ENCODE data around the gene TOMM6.
"Not testable (repeated sequence)": the region's sequence is repeated elsewhere in the genome, so short reads cannot be mapped to it uniquely, and the experiment has no call there.

TOMM6 gene

DNA sequence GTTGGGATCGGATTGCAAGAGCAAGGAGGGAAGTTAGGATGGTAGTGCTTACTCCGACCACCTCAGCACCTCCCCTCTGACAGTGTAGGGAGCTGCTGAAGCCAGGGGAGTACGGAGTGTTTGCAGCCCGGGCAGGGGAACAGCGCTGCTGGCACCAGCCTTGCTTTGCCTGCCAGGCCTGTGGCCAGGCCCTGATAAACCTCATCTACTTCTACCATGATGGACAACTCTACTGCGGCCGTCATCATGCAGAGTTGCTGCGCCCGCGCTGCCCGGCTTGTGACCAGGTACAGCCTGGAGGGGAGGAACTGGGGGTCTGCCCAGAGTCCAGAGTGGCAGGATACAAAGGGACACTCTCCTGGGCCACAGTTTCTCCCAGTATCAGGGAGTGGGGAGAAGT lies 2.2 kb upstream of the TOMM6 start:
- DNase-seq (ENCODE audit: low read depth in 2 of 2): no peak

DNA sequence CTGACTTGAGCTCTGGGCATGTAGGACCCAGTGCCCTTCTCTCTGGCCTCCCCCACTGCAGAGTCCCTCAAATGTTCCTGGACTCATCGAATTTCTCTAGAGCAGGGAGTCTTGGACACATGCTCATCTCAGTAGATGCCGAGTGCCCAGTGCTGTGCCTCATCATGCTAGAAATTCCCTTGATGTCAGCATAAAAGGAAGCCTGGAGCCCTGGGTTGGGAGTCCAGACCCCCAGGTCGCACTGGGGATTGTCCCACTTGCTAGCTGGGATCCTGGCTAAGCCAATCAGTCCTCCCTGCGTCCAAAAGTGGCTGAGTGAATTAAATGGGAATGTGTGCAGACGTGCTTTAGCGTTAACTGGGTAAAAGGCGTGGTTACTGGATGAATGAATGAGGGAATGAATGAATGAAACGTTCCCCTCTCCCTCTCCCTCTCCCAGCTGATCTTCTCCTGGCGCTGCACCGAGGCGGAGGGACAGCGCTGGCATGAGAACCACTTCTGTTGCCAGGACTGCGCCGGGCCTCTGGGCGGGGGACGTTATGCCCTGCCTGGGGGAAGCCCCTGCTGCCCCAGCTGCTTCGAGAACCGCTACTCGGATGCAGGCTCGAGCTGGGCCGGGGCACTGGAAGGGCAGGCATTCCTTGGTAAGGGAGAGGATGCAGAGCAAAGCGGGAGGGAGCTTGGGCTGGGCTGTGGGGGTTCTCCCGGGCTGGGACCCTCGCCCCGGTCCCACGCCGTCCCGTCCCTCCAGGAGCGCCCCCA lies 1.6 kb upstream of the TOMM6 start:
- no peak for DNase-seq (ENCODE audit: low read depth in 2 of 2)

DNA sequence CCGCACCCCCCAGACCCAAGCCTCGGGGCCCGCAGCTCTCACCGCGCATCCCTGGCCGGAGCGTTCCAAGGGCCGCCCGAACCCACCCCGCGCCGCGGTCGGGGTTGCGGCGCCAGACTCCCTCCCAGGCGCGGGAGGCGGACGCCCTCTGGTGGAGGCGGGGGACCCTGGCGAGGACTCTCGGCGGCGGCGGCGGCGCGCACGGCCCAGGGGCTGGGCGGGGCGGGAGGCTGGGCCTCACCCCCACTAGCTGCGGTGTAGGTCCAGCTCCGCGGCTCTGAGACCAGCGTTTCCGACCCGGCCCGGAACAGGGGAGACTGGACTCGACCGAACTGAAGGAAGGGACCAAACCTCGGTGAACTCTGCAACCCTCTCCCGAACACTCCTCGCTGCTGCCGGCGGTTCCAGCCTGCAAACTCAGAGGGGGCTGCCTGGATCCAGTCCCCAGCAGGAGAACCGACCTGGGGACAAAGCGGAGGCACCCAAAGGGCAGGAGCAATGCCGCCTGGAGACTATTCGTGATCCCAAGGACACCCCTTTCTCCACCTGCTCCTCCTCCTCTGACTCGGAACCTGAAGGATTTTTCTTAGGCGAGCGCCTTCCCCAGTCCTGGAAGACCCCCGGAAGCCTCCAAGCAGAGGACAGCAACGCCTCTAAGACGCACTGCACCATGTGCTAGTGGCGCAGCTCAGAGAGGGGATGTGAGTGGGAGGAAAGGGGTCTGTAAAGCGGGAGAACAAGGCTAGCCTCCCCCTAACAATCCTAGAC lies 859 bp upstream of the TOMM6 start:
- peak; percentile 86 to 89 for DNase-seq (ENCODE audit: low read depth in 2 of 2)

DNA sequence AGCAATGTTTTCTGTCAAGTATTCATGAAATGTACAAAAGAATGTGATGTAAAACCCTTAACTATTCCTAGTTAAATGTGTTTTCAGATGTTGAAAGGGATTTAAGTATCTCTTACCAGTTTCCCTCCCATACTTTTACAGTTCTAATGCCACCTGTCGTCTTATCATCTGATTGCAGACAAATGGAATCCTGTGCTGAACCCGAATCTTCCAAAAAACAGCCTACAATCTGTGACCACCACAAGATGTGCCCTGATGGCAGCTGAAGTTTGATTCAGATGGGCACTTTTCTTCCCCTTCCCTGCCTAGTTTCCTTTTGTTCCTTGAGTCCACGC lies 1.9 kb downstream of the TOMM6 start:
- no peak for DNase-seq (ENCODE audit: low read depth in 2 of 2)

DNA sequence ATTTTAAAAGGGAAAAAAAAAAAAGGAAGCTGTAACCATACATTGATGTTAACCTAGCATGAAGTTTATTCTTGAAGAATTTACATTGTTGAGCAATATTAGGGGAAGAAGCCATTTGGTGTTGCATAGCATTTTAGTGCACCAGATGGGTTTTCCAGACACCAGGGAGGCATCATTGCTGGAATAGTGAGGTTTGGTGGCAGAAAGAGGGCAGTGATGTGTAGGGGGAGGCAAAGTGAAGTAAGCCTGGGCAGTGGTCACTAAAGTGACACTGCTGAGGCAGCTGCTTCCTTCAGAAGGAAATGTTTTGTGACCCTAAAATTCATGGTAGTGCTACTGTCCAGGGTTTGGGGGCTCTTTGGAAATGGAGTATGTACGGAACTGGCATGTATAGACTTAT lies 2.6 kb downstream of the TOMM6 start:
- DNase-seq (ENCODE audit: low read depth in 2 of 2): no peak

DNA sequence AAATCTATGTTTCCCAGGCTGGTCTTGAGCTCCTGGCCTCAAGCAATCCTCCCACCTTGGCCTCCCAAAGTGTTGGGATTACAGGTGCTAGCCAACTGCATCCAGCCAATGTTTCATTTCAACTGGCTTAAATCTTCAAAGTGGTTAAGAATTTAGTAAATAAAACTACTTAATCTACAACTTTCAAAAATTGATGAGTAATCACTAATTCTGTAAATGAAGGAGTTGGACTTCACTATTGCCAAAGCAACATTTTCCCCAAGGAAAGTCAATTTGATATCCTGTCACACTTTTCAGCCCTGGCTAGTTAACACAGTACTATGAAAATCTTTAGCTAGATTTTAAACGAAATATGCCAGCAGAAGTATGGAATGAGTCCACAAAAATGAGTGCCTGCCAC lies 3.8 kb downstream of the TOMM6 start:
- no peak for DNase-seq (ENCODE audit: low read depth in 2 of 2)

DNA sequence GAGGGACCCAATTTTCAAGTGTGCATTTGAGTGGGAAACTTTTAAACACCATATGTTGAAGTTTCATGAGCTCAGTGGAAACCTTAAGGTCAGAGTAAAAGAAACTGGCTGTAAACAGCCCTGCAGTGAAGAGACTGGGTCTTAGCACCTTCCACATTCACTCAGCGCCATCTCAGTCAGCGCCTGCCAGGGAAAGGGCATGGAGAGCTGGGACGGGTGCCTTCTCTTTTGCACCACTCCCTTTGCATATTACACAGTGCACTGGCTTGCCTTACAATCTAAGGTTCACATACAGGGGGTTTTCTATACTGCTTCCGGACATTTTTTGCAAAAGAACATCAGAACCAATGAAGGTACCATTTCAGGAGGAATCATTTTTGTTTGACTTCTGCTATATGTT lies 4.5 kb downstream of the TOMM6 start:
- DNase-seq (ENCODE audit: low read depth in 2 of 2): no peak

DNA sequence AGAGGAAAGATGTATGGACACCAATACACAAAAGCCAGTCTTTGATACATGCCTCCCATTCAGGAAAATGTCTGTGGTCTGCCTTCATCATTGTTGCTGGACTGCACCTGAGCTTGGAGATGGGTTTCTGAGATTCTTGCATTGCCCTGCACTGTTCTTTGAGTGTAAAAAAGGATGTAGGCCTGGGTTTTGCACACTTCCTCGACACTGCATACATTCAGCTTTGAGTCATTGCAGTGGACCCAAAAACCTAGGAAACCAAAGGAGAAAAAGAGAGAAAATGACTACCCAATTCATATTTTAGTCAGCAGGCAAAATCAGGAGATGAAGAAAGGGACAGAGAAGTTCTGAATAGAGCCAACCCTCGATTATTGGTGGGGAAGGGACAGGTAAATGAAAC lies 9.0 kb downstream of the TOMM6 start:
- DNase-seq (ENCODE audit: low read depth in 2 of 2): no peak

DNA sequence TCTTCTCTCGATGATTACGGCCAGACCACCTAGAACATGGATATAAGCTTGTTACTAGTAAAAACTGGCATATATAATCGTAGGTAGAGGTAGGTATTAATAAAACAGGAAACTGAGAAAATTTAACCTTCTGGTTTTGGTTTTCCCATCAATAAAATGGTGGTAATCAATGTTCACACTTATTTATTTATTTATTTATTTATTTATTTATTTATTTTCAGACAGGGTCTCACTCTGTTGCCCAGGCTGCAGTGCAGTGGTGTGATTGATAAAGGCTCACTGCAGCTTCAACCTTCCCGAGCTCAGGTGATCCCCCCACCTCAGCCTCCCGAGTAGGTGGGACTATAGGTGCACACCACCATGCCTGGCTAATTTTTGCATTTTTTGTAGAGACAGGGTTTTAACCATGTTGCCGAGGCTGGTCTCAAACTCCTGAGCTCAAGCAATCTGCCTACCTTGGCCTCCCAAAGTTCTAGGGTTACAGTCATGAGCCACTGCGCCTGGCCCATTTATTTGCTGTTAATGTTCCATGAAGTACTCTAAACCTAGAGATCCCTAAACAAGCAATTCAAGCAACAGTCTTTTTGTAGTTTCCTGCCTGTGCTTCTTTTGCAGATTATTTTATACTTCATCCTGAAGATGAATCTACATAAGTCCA lies 11.5 kb downstream of the TOMM6 start:
- DNase-seq (ENCODE audit: low read depth in 2 of 2): no peak

DNA sequence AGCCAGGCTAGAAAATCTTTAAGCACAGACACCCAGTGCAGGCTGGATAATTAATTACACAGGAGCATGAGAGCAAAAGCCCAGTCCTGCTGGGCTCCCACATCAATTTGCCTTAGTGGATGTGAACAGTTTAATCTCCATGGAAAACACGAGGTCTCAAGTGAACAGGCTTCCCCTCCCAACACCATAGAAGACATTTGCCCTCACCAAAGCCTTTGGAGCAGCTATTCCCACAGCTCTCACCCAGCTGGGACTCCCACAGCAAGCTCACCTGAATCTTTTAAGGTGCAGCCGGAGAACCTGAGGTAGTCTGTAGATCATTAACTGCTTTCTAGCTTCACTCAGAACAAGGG lies 12.0 kb downstream of the TOMM6 start:
- no peak for DNase-seq (ENCODE audit: low read depth in 2 of 2)

DNA sequence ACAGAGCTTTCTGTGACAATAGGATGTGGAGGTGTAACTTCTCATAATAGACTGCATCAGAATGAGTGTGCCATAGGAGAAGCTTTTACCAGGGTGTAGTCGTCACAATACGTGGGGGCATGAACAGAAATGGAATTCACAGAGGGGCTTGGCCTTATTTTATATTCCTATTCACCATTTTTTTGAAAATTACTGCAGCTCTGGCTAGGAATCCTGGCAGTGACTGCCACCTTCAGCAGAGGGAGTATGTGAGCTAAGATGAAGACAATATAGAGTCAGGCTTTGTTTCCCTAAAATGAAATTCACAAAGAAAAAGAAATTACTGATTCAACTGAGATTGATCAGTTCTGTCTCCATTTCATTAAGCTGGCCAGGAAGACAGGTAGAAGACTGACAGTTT lies 13.9 kb downstream of the TOMM6 start:
- no peak for DNase-seq (ENCODE audit: low read depth in 2 of 2)

DNA sequence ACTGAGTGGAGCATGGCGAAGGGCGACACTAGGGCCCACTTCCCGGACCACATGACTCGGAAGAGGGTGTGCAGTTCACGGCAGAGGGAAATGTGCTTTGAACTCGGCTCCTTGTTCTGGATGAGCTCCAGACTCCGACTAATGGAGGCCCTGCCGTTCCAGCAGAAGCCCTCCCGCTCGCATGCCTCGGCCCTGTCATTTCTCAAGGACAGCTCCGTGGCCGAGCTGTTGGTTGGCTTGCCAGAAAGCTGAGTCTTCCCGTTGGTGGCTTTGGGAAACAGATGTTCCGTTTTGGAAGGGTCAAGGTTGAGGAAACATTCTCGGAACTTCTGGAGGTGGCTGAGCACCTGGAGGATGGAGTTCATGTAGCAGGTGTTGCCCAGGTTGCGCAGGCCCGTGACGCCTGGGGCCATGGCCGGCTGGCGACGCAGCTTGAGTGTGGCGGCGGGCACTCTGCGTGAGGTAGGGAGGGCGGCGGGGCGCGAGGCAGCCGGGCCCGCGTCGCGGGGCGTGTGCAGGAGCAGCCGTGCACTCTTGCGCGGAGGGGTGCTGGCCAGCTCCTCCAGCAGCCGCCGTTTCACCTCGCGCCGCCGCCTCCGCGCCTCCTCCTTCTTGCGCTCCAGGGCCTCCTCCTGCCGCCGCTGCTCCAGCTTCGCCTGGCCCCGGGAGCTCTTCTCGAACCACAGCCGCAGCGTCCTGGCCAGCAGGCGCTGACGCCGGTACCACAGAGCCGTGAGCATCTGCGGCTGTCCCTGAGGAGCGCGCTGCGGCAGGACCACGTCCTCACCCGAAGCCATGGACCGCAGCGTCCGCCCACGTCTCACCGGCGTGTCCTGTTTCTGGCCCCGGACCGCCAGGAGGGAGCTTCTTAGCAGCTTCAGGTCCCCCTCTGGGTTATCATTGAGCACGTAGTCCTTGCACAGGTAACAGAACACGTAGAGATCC lies 18.6 kb downstream of the TOMM6 start:
- no peak for DNase-seq (ENCODE audit: low read depth in 2 of 2)

DNA sequence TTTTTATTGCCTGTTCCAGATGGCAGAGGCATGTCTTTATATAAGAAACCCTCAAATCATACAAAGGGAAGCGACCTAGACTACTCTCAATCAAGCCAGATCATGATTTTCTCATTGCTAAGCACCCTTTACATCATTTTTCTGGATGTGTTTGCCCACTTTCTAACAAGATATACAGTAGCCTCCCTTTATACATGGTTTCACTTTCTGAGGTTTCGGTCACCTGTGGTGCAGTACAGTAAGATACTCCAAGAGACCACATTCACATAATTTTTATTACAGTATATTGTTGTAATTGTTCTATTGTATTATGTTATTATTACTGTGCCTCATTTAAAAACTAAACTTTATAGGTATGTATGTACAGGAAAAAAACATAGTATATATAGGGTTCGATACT lies 23.6 kb downstream of the TOMM6 start:
- DNase-seq (ENCODE audit: low read depth in 2 of 2): no peak

DNA sequence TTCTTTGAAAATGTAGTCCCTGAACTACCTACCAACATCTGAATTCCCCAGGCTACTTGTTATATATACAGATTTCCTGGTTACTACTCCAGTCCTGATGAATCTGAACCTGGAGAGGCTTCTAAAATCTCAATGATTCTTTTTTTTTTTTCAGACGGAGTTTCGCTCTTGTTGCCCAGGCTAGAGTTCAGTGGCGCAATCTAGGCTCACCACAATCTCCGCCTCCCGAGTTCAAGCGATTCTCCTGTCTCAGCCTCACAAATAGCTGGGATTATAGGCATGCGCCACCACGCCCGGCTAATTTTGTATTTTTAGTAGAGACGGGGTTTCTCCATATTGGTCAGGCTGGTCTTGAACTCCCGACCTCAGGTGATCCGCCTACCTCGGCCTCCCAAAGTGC lies 24.5 kb downstream of the TOMM6 start:
- DNase-seq (ENCODE audit: low read depth in 2 of 2): not testable (repeated sequence)

DNA sequence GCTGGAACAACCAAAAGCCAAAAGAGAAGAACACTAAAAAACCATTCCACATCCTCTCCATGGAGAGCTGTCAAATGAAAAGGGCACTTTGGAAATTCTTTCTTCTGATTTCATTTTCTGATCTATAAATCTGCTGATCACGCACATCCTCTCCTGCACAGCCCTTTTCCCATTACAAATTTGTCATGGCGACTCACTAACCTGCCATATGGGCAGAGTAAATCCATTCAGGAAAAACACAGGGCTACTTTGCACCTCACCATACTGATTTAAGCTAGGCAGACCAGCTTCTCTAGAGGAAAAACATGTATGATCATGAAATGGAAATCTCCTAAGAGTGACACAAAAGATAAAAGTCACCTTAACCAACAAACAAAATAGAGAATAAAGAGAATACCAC lies 26.0 kb downstream of the TOMM6 start:
- no peak for DNase-seq (ENCODE audit: low read depth in 2 of 2)

DNA sequence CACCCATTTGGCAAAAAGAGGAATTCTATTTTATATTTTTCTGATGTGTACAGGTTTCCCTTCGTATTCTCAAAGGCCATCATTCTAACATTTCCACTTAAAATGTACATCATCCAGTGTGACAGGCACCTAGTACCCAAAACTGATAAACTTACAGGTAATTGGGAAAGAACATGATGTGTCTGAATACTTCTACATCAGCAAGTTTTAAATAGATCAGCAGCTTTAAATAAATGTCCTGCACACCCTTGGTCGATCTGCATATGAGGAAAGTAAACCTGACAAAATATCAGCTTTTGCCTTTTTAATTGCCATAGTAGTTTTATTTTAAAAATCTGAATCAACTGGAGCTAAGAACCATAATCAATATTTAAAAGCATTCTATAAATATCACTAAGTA lies 26.5 kb downstream of the TOMM6 start:
- DNase-seq (ENCODE audit: low read depth in 2 of 2): no peak

DNA sequence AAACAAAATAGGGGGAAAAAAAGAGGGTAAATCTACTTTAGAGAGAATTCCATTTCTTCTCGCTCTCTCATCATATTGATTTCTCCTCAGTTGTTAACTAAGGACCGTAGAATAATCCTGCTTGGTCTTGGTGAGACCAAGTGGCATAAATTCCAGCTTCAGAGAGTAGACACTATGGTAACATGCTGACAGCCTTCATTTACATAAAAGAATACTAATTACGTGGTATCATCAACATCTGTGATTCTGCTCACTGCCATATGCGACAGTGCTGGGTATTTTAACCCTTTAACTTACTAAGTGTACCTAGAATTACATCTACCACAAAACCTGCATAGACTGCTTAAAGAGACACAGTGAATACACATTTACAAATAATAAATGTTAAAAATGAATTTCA lies 27.1 kb downstream of the TOMM6 start:
- no peak for DNase-seq (ENCODE audit: low read depth in 2 of 2)

DNA sequence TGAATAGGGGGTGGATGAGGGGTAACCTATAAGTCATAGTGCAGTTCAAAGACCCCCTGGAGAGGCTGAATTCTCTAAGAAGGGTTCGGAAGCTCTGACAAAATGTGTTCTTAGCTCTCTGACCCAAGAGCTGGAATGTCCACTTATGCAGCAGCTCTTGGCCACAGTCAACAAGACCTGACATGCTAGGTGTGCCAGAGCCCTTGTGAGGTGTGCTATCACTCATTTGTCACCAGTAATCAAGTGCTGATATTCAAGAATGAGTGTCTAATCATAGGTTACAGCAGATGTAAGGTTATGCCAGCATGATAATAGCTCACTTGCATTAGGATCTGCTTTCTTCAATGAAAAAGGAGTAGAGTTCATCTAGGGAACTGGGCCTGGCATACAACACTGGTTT lies 28.1 kb downstream of the TOMM6 start:
- DNase-seq (ENCODE audit: low read depth in 2 of 2): no peak

DNA sequence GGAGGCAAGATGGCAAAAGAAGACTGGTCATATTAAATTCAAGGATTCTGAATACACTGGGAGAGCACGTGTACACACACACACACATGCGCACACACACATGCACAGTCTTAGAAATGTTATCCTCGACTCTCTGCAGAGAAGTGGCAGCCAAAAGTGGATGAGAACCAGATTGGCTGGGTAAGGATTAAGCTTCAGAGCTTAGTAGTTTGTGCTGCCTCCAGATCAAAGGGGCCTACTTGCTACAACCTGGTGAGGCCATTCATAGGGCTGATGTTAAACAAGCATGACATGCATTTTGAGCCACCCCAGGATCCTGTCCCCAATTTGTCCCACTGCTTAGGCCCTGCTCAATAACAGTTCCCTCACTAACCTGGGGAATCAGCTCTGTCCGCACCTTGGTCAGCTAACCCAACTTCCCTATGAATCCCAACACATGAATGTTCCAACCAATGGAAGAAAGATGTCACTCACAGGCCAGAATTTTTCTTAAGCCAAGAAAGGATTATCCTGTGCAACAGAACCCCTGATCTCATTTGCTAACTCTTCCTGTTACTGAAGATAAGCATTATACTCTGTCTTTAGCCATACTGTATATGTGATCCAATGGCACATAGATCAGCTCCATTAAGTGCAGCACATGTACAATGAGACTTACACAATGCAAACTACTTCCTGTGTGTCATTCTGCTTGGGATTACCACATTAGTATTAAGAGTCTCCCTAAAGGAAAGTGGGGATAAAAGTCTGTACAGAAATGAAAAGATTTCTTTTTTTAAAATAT lies 31.0 kb downstream of the TOMM6 start:
- DNase-seq (ENCODE audit: low read depth in 2 of 2): no peak

DNA sequence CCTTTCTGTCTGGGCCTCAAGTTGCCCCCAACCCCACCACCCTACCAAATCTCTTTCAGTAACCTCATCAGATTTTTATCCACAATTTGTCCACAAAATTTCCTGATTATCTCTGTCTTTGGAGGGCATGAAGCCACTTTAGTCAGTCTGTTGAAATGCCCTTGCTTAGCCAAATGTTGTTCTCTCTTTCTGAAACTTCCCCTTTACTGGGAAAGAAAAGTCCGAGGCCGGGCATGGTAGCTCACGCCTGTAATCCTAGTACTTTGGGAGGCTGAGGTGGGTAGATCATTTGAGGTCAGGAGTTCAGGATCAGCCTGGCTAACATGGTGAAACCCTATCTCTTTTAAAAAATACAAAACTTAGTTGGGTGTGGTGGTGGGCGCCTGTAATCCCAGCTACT lies 33.8 kb downstream of the TOMM6 start:
- no peak for DNase-seq (ENCODE audit: low read depth in 2 of 2)

DNA sequence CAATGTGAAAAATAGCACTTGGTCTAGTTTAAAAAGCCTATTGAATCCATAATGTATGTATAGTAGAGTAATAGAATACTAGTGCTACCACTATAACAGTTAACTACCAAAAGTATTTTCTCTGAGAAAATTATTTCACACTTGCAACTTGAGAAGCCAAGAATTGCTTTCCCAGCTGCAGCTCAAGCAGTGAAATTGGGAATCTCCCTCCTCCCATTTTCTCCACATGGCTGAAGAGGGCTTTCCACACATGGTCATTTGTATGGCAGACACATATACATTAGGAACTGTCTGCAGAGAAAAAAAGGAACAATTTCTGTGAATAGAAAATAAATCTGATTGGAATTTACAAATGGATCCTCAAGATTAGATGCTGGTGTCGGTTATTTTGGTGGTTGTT lies 34.5 kb downstream of the TOMM6 start:
- no peak for DNase-seq (ENCODE audit: low read depth in 2 of 2)

Data from stimulated activated CD4-positive, alpha-beta T cell treated with anti-CD3 and anti-CD28 coated beads, Interleukin-1b, Interleukin-23, amount 100 ng/mL, for 4 hours (primary cell).